Measurements from ENCODE around the gene OSBPL5. TPM values are rescaled to one million over a fixed set of nuclear protein-coding genes. Genes with fewer than 3 reads are reported as not detected.
A peak's percentile ranks its signal among the peaks of the same experiment; 100 is the strongest.

The OSBPL5 gene
- total RNA-seq, 1 donor from 2014 or later = 18.4 TPM

GRCh38 chr11:3200388-3201111 lies 35.4 kb upstream of the OSBPL5 start:
- intact Hi-C loops (cut with DNase I) = no loop called here
- DNase-seq (ENCODE audit: missing footprints) = no peak
- no peak for ATAC-seq

GRCh38 chr11:3199537-3200295 lies 34.6 kb upstream of the OSBPL5 start:
- DNase-seq (ENCODE audit: missing footprints) = no peak
- no peak for ATAC-seq
- intact Hi-C loops (cut with DNase I) = loop anchor here (5.0 kb wide), 1 partner anchor 162 kb away; no protein-coding TSS in a partner anchor

- no peak for ATAC-seq
- intact Hi-C loops (cut with DNase I) = loop anchor here (5.0 kb wide), 1 partner anchor 162 kb away; no protein-coding TSS in a partner anchor
- DNase-seq (ENCODE audit: missing footprints) = no peak
These were observed 33.7 kb upstream of the OSBPL5 start for GRCh38 chr11:3198815-3199214.

GRCh38 chr11:3197878-3198528 lies 32.9 kb upstream of the OSBPL5 start:
- intact Hi-C loops (cut with DNase I) = loop anchor here (5.0 kb wide), 1 partner anchor 161 kb away; no protein-coding TSS in a partner anchor
- DNase-seq (ENCODE audit: missing footprints) (no peak), ATAC-seq (no peak)

- no peak for DNase-seq (ENCODE audit: missing footprints)
- no peak for ATAC-seq
These were observed 32.1 kb upstream of the OSBPL5 start for GRCh38 chr11:3197044-3197695.

GRCh38 chr11:3196161-3197043 lies 31.3 kb upstream of the OSBPL5 start:
- intact Hi-C loops (cut with DNase I) = loop anchor here (5.0 kb wide), 1 partner anchor 159 kb away; no protein-coding TSS in a partner anchor
- DNase-seq (ENCODE audit: missing footprints) (no peak), ATAC-seq (peak; percentile 44)

More at GRCh38 chr11:3197044-3197695, 32.1 kb upstream of the OSBPL5 start:
- intact Hi-C loops (cut with DNase I) = loop anchor here (5.0 kb wide), 1 partner anchor 160 kb away; no protein-coding TSS in a partner anchor

GRCh38 chr11:3195251-3196160 lies 30.4 kb upstream of the OSBPL5 start:
- intact Hi-C loops (cut with DNase I) = loop anchor here (5.0 kb wide), 1 partner anchor 158 kb away; no protein-coding TSS in a partner anchor
- no peak for ATAC-seq
- no peak for DNase-seq (ENCODE audit: missing footprints)

GRCh38 chr11:3194016-3194816 lies 29.1 kb upstream of the OSBPL5 start:
- intact Hi-C loops (cut with DNase I) = no loop called here
- ATAC-seq (no peak), DNase-seq (ENCODE audit: missing footprints) (no peak)

GRCh38 chr11:3193373-3194015 lies 28.4 kb upstream of the OSBPL5 start:
- ATAC-seq = no peak
- DNase-seq (ENCODE audit: missing footprints) = no peak
- intact Hi-C loops (cut with DNase I) = no loop called here

GRCh38 chr11:3192511-3193372 lies 27.6 kb upstream of the OSBPL5 start:
- ATAC-seq = no peak
- DNase-seq (ENCODE audit: missing footprints) = no peak
- intact Hi-C loops (cut with DNase I) = no loop called here

- ATAC-seq = no peak
- DNase-seq (ENCODE audit: missing footprints) = no peak
- intact Hi-C loops (cut with DNase I) = no loop called here
These were observed 26.6 kb upstream of the OSBPL5 start for GRCh38 chr11:3191586-3192324.

GRCh38 chr11:3190600-3190999 lies 25.5 kb upstream of the OSBPL5 start:
- ATAC-seq = no peak
- intact Hi-C loops (cut with DNase I) = no loop called here

GRCh38 chr11:3189886-3190583 lies 24.9 kb upstream of the OSBPL5 start:
- intact Hi-C loops (cut with DNase I) = no loop called here
- ATAC-seq (no peak), DNase-seq (ENCODE audit: missing footprints) (no peak)

More at GRCh38 chr11:3190600-3190999, 25.5 kb upstream of the OSBPL5 start:
- no peak for DNase-seq (ENCODE audit: missing footprints)

Data from Right ventricle myocardium inferior (tissue), 1 donor.